Measurements from ENCODE around the gene PAFAH1B2. TPM values are rescaled to one million over a fixed set of nuclear protein-coding genes. Genes with fewer than 3 reads are reported as not detected.

The PAFAH1B2 gene
- total RNA-seq, 1 experiment from 2014 or later: 154 TPM

DNA sequence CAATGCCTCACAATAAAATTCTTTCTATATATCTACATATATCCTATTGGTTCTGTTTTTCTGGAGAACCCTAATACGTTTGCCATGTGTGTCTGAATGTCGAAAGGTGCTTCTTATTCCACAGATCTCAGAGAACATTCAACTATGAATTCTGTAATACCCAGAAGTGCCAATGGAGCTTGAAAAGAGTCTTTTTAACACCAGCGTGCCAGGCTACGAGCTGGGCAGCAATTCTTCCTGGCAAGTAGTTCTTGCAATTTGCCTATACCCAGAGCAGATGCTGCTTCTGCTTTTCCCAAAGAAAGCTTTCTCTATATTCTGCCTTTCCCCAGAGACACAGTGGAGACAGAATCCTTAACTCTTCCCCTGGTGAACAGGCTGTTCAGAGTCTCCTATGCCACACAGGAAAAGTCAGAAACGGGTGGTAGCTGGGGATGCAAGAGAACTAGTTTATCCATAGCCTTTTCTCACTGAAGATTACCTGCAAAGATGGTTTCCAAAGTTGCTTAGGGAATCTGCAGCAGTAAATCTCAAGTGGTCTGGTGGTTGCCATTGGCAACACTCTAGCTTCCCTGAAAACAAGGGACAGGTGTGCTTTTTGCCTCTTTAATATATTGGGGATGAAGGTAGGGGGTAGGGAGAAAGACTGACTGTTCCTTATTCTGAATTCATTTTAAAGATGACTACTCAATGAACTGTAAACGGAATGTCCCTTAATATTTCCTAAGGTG is 16.8 kb upstream of the PAFAH1B2 start:
- peaks cover 0 to 11% of the 10 kb centered on the region in 2 experiments; a peak in 2 of 4 replicates for H3K4me1 ChIP-seq (ENCODE audit: control insufficient read depth in 1 of 2, insufficient read depth in 2 of 2, low read length in 2 of 2)
- H3K27me3 ChIP-seq (ENCODE audit: insufficient read depth, low read length): no peaks in the 10 kb centered on the region
- H2AFZ ChIP-seq (ENCODE audit: low read depth, low read length, poor library complexity, severe bottlenecking): no peak overlapping the region
- no peaks in the 10 kb centered on the region for H3K79me2 ChIP-seq (ENCODE audit: insufficient read depth, low read length)
- H3K36me3 ChIP-seq (ENCODE audit: control insufficient read depth in 1 of 2, insufficient read depth in 2 of 2, low read length in 2 of 2): no peaks in the 10 kb centered on the region
- DNase-seq (ENCODE audit: low read depth, low spot score): no peak
- no peaks in the 10 kb centered on the region for H3K9me2 ChIP-seq (ENCODE audit: insufficient read depth)
- no peak overlapping the region for H3K4me3 ChIP-seq (replicated peaks in 1 of 2; ENCODE audit: low read depth in 1 of 2, low read length in 2 of 2)
- BruUV-seq (replicated peaks): no TSS peak
- H3K9ac ChIP-seq (ENCODE audit: low read length): no peak overlapping the region
- ChIA-PET POLR2A (no interaction called here), RAD21 (ENCODE audit: low non-redundant PET in 1 of 2, low total read pairs in 2 of 2, uncharacterized antibody in 2 of 2, unreplicated experiment in 2 of 2) (no interaction called here), CTCF (interaction anchor here (1.0 kb wide), 1 partner anchor 17 kb away, joined by 3 read pairs; no protein-coding TSS in a partner anchor)
- no peak overlapping the region for H3K4me2 ChIP-seq (ENCODE audit: low read length)
- no peak for ATAC-seq
- no peak overlapping the region for H3K27ac ChIP-seq (ENCODE audit: low read depth, low read length)
- intact Hi-C loops (cut with micrococcal nuclease): no loop called here
- TF ChIP-seq TCF7L2 (IDR thresholded peaks at IDR 0.05; ENCODE audit: borderline replicate concordance, extremely low read depth, insufficient read depth, insufficient read length) (no peak), POLR2AphosphoS5 (IDR thresholded peaks at IDR 0.05; ENCODE audit: low read depth, low read length) (no peak), POLR2A (IDR thresholded peaks at IDR 0.05; ENCODE audit: borderline replicate concordance, extremely low read depth, insufficient read depth, insufficient read length) (no peak), EZH2phosphoT487 (IDR thresholded peaks at IDR 0.05; ENCODE audit: borderline replicate concordance) (no peak), CEBPB (IDR thresholded peaks at IDR 0.05; ENCODE audit: low read depth) (no peak), FOSL1 (IDR thresholded peaks at IDR 0.05; ENCODE audit: low read depth) (no peak), ZNF274 (IDR thresholded peaks at IDR 0.05; ENCODE audit: low read depth, low read length) (no peak), EZH2 (IDR thresholded peaks at IDR 0.05) (no peak), SRF (IDR thresholded peaks at IDR 0.05; ENCODE audit: low read depth) (no peak), RAD21 (IDR thresholded peaks at IDR 0.05; ENCODE audit: low read depth) (no peak), CBX3 (IDR thresholded peaks at IDR 0.05; ENCODE audit: low read depth) (no peak), ZFX (IDR thresholded peaks at IDR 0.05) (no peak), YY1 (IDR thresholded peaks at IDR 0.05; ENCODE audit: extremely low read depth, insufficient replicate concordance, low read depth, low read length) (no peak)
- TF ChIP-seq, protein P1, sequence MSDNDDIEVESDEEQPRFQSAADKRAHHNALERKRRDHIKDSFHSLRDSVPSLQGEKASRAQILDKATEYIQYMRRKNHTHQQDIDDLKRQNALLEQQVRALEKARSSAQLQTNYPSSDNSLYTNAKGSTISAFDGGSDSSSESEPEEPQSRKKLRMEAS (IDR thresholded peaks at IDR 0.05): no peak
- TF ChIP-seq, protein P2, sequence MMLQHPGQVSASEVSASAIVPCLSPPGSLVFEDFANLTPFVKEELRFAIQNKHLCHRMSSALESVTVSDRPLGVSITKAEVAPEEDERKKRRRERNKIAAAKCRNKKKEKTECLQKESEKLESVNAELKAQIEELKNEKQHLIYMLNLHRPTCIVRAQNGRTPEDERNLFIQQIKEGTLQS (IDR thresholded peaks at IDR 0.05): no peak
- TF ChIP-seq, protein P3, sequence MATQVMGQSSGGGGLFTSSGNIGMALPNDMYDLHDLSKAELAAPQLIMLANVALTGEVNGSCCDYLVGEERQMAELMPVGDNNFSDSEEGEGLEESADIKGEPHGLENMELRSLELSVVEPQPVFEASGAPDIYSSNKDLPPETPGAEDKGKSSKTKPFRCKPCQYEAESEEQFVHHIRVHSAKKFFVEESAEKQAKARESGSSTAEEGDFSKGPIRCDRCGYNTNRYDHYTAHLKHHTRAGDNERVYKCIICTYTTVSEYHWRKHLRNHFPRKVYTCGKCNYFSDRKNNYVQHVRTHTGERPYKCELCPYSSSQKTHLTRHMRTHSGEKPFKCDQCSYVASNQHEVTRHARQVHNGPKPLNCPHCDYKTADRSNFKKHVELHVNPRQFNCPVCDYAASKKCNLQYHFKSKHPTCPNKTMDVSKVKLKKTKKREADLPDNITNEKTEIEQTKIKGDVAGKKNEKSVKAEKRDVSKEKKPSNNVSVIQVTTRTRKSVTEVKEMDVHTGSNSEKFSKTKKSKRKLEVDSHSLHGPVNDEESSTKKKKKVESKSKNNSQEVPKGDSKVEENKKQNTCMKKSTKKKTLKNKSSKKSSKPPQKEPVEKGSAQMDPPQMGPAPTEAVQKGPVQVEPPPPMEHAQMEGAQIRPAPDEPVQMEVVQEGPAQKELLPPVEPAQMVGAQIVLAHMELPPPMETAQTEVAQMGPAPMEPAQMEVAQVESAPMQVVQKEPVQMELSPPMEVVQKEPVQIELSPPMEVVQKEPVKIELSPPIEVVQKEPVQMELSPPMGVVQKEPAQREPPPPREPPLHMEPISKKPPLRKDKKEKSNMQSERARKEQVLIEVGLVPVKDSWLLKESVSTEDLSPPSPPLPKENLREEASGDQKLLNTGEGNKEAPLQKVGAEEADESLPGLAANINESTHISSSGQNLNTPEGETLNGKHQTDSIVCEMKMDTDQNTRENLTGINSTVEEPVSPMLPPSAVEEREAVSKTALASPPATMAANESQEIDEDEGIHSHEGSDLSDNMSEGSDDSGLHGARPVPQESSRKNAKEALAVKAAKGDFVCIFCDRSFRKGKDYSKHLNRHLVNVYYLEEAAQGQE (IDR thresholded peaks at IDR 0.05; ENCODE audit: low read depth): no peak
- H3K9me3 ChIP-seq (ENCODE audit: control insufficient read depth in 1 of 2, insufficient read depth in 1 of 2, low read depth in 1 of 2, low read length in 2 of 2): no peaks in the 10 kb centered on the region
- H4K20me1 ChIP-seq (ENCODE audit: insufficient read depth): no peaks in the 10 kb centered on the region

All from HCT116 (cell line).